ENCODE data around the gene WASF2. TPM values are rescaled to one million over a fixed set of nuclear protein-coding genes. Genes with fewer than 3 reads are reported as not detected.

The WASF2 gene
- total RNA-seq, 1 experiment from 2014 or later, result 65.9 TPM

DNA sequence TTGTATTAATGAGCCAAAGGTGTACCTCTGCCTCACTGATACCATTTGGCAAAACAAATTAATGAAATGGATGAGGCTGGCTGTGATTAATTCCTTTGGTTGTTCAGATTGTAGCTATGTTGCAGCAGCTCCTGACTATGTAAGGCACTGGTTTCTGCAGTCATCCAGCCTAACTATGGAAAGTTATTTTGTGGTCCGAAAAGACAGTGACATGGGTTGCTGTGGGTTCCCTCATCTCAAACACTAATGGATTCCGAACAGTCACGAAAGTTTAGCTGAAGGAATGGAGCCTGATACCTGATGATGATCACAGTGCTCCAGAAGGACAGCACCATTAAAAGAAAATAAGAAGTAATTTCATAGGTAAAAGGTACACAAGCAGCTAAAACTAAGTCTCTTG is 42.6 kb downstream of the WASF2 start:
- H2BK5ac ChIP-seq (ENCODE audit: insufficient read length, low read length), result no peak overlapping the region
- no peak overlapping the region for H4K8ac ChIP-seq (replicated peaks; ENCODE audit: insufficient read length, low read depth, low read length)
- H3K4ac ChIP-seq (ENCODE audit: low read depth, low read length), result no peak overlapping the region
- H2BK120ac ChIP-seq (ENCODE audit: low read depth, low read length, poor library complexity, severe bottlenecking), result no peak overlapping the region
- no peak overlapping the region for H3K23ac ChIP-seq (ENCODE audit: insufficient read length, low read depth, low read length)
- no peak overlapping the region for H2BK20ac ChIP-seq (ENCODE audit: low read depth, low read length, poor library complexity, severe bottlenecking)
- no peak overlapping the region for H3K56ac ChIP-seq (ENCODE audit: insufficient read length, low read depth, low read length)
- no peak overlapping the region for H3K14ac ChIP-seq (ENCODE audit: insufficient read depth, low read length)
- H3K79me1 ChIP-seq (ENCODE audit: insufficient read depth, low read depth, low read length, poor library complexity, severe bottlenecking), result no peaks in the 10 kb centered on the region
- no peak overlapping the region for H2BK12ac ChIP-seq (ENCODE audit: insufficient read length, low read depth, low read length)
- H4K20me1 ChIP-seq (ENCODE audit: control insufficient read depth, insufficient read depth, insufficient read length), result no peaks in the 10 kb centered on the region
- no peaks in the 10 kb centered on the region for H3K27me3 ChIP-seq (ENCODE audit: insufficient read depth, low read length)
- H3K9me3 ChIP-seq (ENCODE audit: control insufficient read depth, low read depth, low read length), result no peaks in the 10 kb centered on the region
- Mint-ChIP-seq H3K27ac (no peak overlapping the region), H3K36me3 (ENCODE audit: insufficient read depth in 1 of 3, low read depth in 3 of 3) (peaks cover 0 to 3% (median 0%) of the 10 kb centered on the region in 3 experiments; a peak in 3 of 7 replicates), H3K9me3 (no peaks in the 10 kb centered on the region), H3K27me3 (ENCODE audit: low read depth) (no peaks in the 10 kb centered on the region), H3K4me1 (peaks cover 12% of the 10 kb centered on the region in 2 experiments), H3K4me3 (no peak overlapping the region)
- H3K18ac ChIP-seq (ENCODE audit: insufficient read length, low read depth, low read length), result no peak overlapping the region
- H3K79me2 ChIP-seq (ENCODE audit: insufficient read depth, low read length), result no peaks in the 10 kb centered on the region; the same call in 1 of the 2 replicates
- no peak overlapping the region for H3K27ac ChIP-seq (ENCODE audit: insufficient read length, low read depth, low read length)
- H3T11ph ChIP-seq (ENCODE audit: low read length), result no peak overlapping the region
- no peak for DNase-seq
- no peaks in the 10 kb centered on the region; the same call in 1 of the 2 replicates for H3K4me1 ChIP-seq (ENCODE audit: insufficient read depth, low read length)
- H2BK15ac ChIP-seq (ENCODE audit: low read depth, low read length), result no peak overlapping the region
- no peak overlapping the region for H3K4me2 ChIP-seq (ENCODE audit: insufficient read depth, insufficient read length, low read length)
- no peak overlapping the region for H4K5ac ChIP-seq (ENCODE audit: insufficient read length, low read depth, low read length)
- no CpG with 5 or more reads among the region's 3 CpGs for WGBS (ENCODE audit: extremely low coverage, insufficient read length, low lambda C conversion rate)
- no peak overlapping the region for H4K91ac ChIP-seq (ENCODE audit: insufficient read length, low read depth, low read length)
- no peak for TF ChIP-seq CTCF (conservative IDR thresholded peaks at IDR 0.05)
- H2AFZ ChIP-seq (ENCODE audit: low read length), result no peak overlapping the region
- no peaks in the 10 kb centered on the region for H3K23me2 ChIP-seq (ENCODE audit: insufficient read length, low read depth, low read length, poor library complexity, severe bottlenecking)
- no peak overlapping the region for H2AK5ac ChIP-seq (ENCODE audit: insufficient read length, low read length)
- H3K9ac ChIP-seq (ENCODE audit: extremely low read depth, insufficient read length, low read length), result no peak overlapping the region
